ENCODE measurements around the gene AGAP2. TPM values are rescaled to one million over a fixed set of nuclear protein-coding genes. Genes with fewer than 3 reads are reported as not detected.
A peak's percentile ranks its signal among the peaks of the same experiment; 100 is the strongest.

AGAP2 gene
- total RNA-seq, 8 experiments from 2014 or later: 0.31 to 13.8 (median 8.8) TPM

GRCh38 chr12:57736741-57737466, 1.6 kb downstream of the AGAP2 start:
- no peak overlapping the region for H3K27ac ChIP-seq
- peak overlapping the region; percentile 46 to 77 (median 71) for H3K4me3 ChIP-seq
- 0 to 67% (median 2%) methylated on average over 2 to 24 of the region's 31 CpGs; no CpG with 5 or more reads in 5 of the 10 experiments for WGBS, 10 experiments
- in situ Hi-C loops (cut with MboI; ENCODE audit: low pct_unique_long_range_greater_than_20kb in 2 of 9, low sequenced_read_pairs in 9 of 9, unreplicated experiment in 9 of 9): no loop called here
- H3K4me1 ChIP-seq (replicated peaks in 1 of 2): peaks cover 26 to 33% of the 10 kb centered on the region in 2 donors
- no peak for ATAC-seq (replicated peaks in 6 of 8)

GRCh38 chr12:57735952-57736740, 2.4 kb downstream of the AGAP2 start:
- ATAC-seq (replicated peaks in 6 of 8): peak; percentile 52 to 73 (median 62)
- Histone ChIP-seq H3K4me1 (replicated peaks in 1 of 2) (peaks cover 26 to 33% of the 10 kb centered on the region in 2 donors), H3K4me3 (peak overlapping the region; percentile 12 to 74 (median 24)), H3K27ac (no peak overlapping the region)
- WGBS, 10 experiments: 0 to 21% (median 0%) methylated on average over 2 to 5 of the region's 49 CpGs; no CpG with 5 or more reads in 7 of the 10 experiments
- in situ Hi-C loops (cut with MboI; ENCODE audit: low pct_unique_long_range_greater_than_20kb in 2 of 9, low sequenced_read_pairs in 9 of 9, unreplicated experiment in 9 of 9): no loop called here

- in situ Hi-C loops (cut with MboI; ENCODE audit: low pct_unique_long_range_greater_than_20kb in 2 of 9, low sequenced_read_pairs in 9 of 9, unreplicated experiment in 9 of 9): no loop called here
- peaks cover 26 to 33% of the 10 kb centered on the region in 2 donors for H3K4me1 ChIP-seq (replicated peaks in 1 of 2)
- WGBS, 10 experiments: 0 to 60% (median 23%) methylated on average over 1 to 3 of the region's 8 CpGs; no CpG with 5 or more reads in 2 of the 10 experiments
- ATAC-seq (replicated peaks in 6 of 8): peak in 6 of 8 experiments; percentile 3 to 13 (median 8)
- H3K27ac ChIP-seq: no peak overlapping the region
- peak overlapping the region; percentile 12 to 74 (median 24) for H3K4me3 ChIP-seq
Measured at GRCh38 chr12:57735198-57735855, 3.2 kb downstream of the AGAP2 start.

- in situ Hi-C loops (cut with MboI; ENCODE audit: low pct_unique_long_range_greater_than_20kb in 2 of 9, low sequenced_read_pairs in 9 of 9, unreplicated experiment in 9 of 9): no loop called here
Measured at GRCh38 chr12:57734591-57734990, 4.0 kb downstream of the AGAP2 start.

GRCh38 chr12:57733928-57734327, 4.6 kb downstream of the AGAP2 start:
- H3K4me3 ChIP-seq: no peak overlapping the region
- in situ Hi-C loops (cut with MboI; ENCODE audit: low pct_unique_long_range_greater_than_20kb in 2 of 9, low sequenced_read_pairs in 9 of 9, unreplicated experiment in 9 of 9): no loop called here
- no peak overlapping the region for H3K27ac ChIP-seq
- no peak for ATAC-seq (replicated peaks in 6 of 8)
- 40 to 100% (median 75%) methylated on average over 1 to 3 of the region's 6 CpGs; no CpG with 5 or more reads in 6 of the 10 experiments for WGBS, 10 experiments
- peaks cover 22 to 25% of the 10 kb centered on the region in 2 donors for H3K4me1 ChIP-seq (replicated peaks in 1 of 2)

More at GRCh38 chr12:57734591-57734990, 4.0 kb downstream of the AGAP2 start:
- H3K27ac ChIP-seq: no peak overlapping the region
- WGBS, 10 experiments: 26 to 92% (median 71%) methylated on average over 1 to 4 of the region's 4 CpGs; no CpG with 5 or more reads in 2 of the 10 experiments
- peaks cover 26 to 32% of the 10 kb centered on the region in 2 donors for H3K4me1 ChIP-seq (replicated peaks in 1 of 2)
- H3K4me3 ChIP-seq: no peak overlapping the region
- ATAC-seq (replicated peaks in 6 of 8): no peak

- 17 to 84% (median 79%) methylated on average over 1 to 7 of the region's 11 CpGs; no CpG with 5 or more reads in 3 of the 10 experiments for WGBS, 10 experiments
- ATAC-seq (replicated peaks in 6 of 8): no peak
- in situ Hi-C loops (cut with MboI; ENCODE audit: low pct_unique_long_range_greater_than_20kb in 2 of 9, low sequenced_read_pairs in 9 of 9, unreplicated experiment in 9 of 9): no loop called here
Measured at GRCh38 chr12:57732726-57733593, 5.6 kb downstream of the AGAP2 start.

GRCh38 chr12:57732270-57732669, 6.3 kb downstream of the AGAP2 start:
- WGBS, 10 experiments: 50 to 67% (median 63%) methylated on average over 1 to 2 of the region's 4 CpGs; no CpG with 5 or more reads in 6 of the 10 experiments
- no peak overlapping the region for H3K27ac ChIP-seq
- H3K4me1 ChIP-seq (replicated peaks in 1 of 2): peaks cover 22 to 25% of the 10 kb centered on the region in 2 donors
- in situ Hi-C loops (cut with MboI; ENCODE audit: low pct_unique_long_range_greater_than_20kb in 2 of 9, low sequenced_read_pairs in 9 of 9, unreplicated experiment in 9 of 9): no loop called here
- H3K4me3 ChIP-seq: no peak overlapping the region
- no peak for ATAC-seq (replicated peaks in 6 of 8)

More at GRCh38 chr12:57732726-57733593, 5.6 kb downstream of the AGAP2 start:
- H3K4me1 ChIP-seq (replicated peaks in 1 of 2): peaks cover 22 to 25% of the 10 kb centered on the region in 2 donors
- H3K4me3 ChIP-seq: no peak overlapping the region
- no peak overlapping the region for H3K27ac ChIP-seq

- Histone ChIP-seq H3K27ac (no peak overlapping the region), H3K4me3 (no peak overlapping the region), H3K4me1 (replicated peaks in 1 of 2) (peaks cover 15 to 21% of the 10 kb centered on the region in 2 donors)
- in situ Hi-C loops (cut with MboI; ENCODE audit: low pct_unique_long_range_greater_than_20kb in 2 of 9, low sequenced_read_pairs in 9 of 9, unreplicated experiment in 9 of 9): no loop called here
- WGBS, 10 experiments: 43 to 100% (median 82%) methylated on average over 1 to 17 of the region's 19 CpGs
- no peak for ATAC-seq (replicated peaks in 6 of 8)
Measured at GRCh38 chr12:57731411-57732080, 7.0 kb downstream of the AGAP2 start.

- 83 to 92% (median 87%) methylated on average over 1 to 3 of the region's 13 CpGs; no CpG with 5 or more reads in 7 of the 10 experiments for WGBS, 10 experiments
- no peak overlapping the region for H3K27ac ChIP-seq
- no peak for ATAC-seq (replicated peaks in 6 of 8)
Measured at GRCh38 chr12:57730336-57731067, 8.0 kb downstream of the AGAP2 start.

GRCh38 chr12:57729321-57729844, 9.2 kb downstream of the AGAP2 start:
- Histone ChIP-seq H3K4me1 (replicated peaks in 1 of 2) (peaks cover 0 to 6% of the 10 kb centered on the region in 2 donors), H3K4me3 (no peak overlapping the region), H3K27ac (no peak overlapping the region)
- no peak for ATAC-seq (replicated peaks in 6 of 8)
- in situ Hi-C loops (cut with MboI; ENCODE audit: low pct_unique_long_range_greater_than_20kb in 2 of 9, low sequenced_read_pairs in 9 of 9, unreplicated experiment in 9 of 9): no loop called here
- 25 to 93% (median 50%) methylated on average over 1 to 2 of the region's 5 CpGs; no CpG with 5 or more reads in 4 of the 10 experiments for WGBS, 10 experiments

More at GRCh38 chr12:57730336-57731067, 8.0 kb downstream of the AGAP2 start:
- in situ Hi-C loops (cut with MboI; ENCODE audit: low pct_unique_long_range_greater_than_20kb in 2 of 9, low sequenced_read_pairs in 9 of 9, unreplicated experiment in 9 of 9): no loop called here
- no peak overlapping the region for H3K4me3 ChIP-seq
- H3K4me1 ChIP-seq (replicated peaks in 1 of 2): peaks cover 9 to 13% of the 10 kb centered on the region in 2 donors
